Activated CD4-positive, alpha-beta memory T cell treated with anti-CD3 and anti-CD28 coated beads for 36 hours (primary cell): ENCODE measurements around the gene ITGAX. TPM values are rescaled to one million over a fixed set of nuclear protein-coding genes. Genes with fewer than 3 reads are reported as not detected.
"Not testable (repeated sequence)": the region's sequence is repeated elsewhere in the genome, so short reads cannot be mapped to it uniquely, and the experiment has no call there.

Source experiments
- CTCF ChIA-PET: fragments of 350-600 bp; sonication (Branson Sonifier 250); formaldehyde crosslinking; loops from one replicate; lab custom pipeline; 2021; ENCODE audit warnings: antibody characterized with exemption, inconsistent platforms; lab: Charles Lee
- POLR2A ChIA-PET: fragments of 350-600 bp; sonication (Branson Sonifier 250); formaldehyde crosslinking; loops from one replicate; lab custom pipeline; 2021; ENCODE audit warnings: antibody characterized with exemption; lab: Charles Lee
- DNase-seq: peaks from one replicate; pipeline ENCODE4 v3.0.0-alpha.2; 2020
- H3K27ac Mint-ChIP-seq: one replicate; pipeline ENCODE4 v1.8.0; 2021; ENCODE audit warnings: mixed read lengths
- H3K27me3 Mint-ChIP-seq: one replicate; pipeline ENCODE4 v1.8.0; 2021; ENCODE audit warnings: mixed read lengths
- H3K36me3 Mint-ChIP-seq: one replicate; pipeline ENCODE4 v1.8.0; 2021; ENCODE audit warnings: mixed read lengths
- H3K4me1 Mint-ChIP-seq: one replicate; pipeline ENCODE4 v1.8.0; 2021; ENCODE audit warnings: low read depth, mixed read lengths
- H3K4me3 Mint-ChIP-seq: one replicate; pipeline ENCODE4 v1.8.0; 2021; ENCODE audit warnings: mild to moderate bottlenecking, mixed read lengths
- H3K9me3 Mint-ChIP-seq: one replicate; pipeline ENCODE4 v1.8.0; 2021; ENCODE audit warnings: mixed read lengths
- intact Hi-C: fragments of 100-400 bp; cut with micrococcal nuclease; formaldehyde crosslinking; loops from one replicate; pipeline ENCODE4 v1.15.1; 2023
- total RNA-seq, 2 experiments: library from RNA; stranded (reverse); gene quantifications; one replicate each; pipeline ENCODE4 v1.2.3, GENCODE V29; 2021

ITGAX gene
- total RNA-seq, result 10 to 100 TPM; 30.3 to 32.9 TPM

- no peaks in the 10 kb centered on the region for H3K9me3 Mint-ChIP-seq
- peaks cover 8% of the 10 kb centered on the region for H3K27me3 Mint-ChIP-seq
- peak within 1 kb of the TSS; percentile 80 for H3K27ac Mint-ChIP-seq
- CTCF ChIA-PET, result interaction anchor here (0.6 kb wide), 1 partner anchor 400 kb away, joined by 3 read pairs; no protein-coding TSS in a partner anchor
- H3K4me1 Mint-ChIP-seq, result peaks cover 42% of the 10 kb centered on the region
- intact Hi-C loops, result loop anchor here (1.0 to 5.0 kb wide), 6 partner anchors 32 to 520 kb away; partner anchors contain the start of gene PYCARD
- DNase-seq, result peak; percentile 93
- H3K4me3 Mint-ChIP-seq, result peak within 1 kb of the TSS; percentile 65
- POLR2A ChIA-PET, result no interaction called here
- H3K36me3 Mint-ChIP-seq, result peaks cover 2% of the 10 kb centered on the region
Observed at GRCh38 chr16:31354394-31355291, at the start of gene ITGAX. Gene ITGAX, plus strand, starts transcription at chr16:31355176. Its CDS starts 79 bp downstream, at chr16:31355255.

- H3K27ac Mint-ChIP-seq, result no peak overlapping the region
- ChIA-PET POLR2A (no interaction called here), CTCF (no interaction called here)
- intact Hi-C loops, result no loop called here
- H3K36me3 Mint-ChIP-seq, result no peaks in the 10 kb centered on the region
- H3K9me3 Mint-ChIP-seq, result no peaks in the 10 kb centered on the region
- no peak overlapping the region for H3K4me3 Mint-ChIP-seq
- no peaks in the 10 kb centered on the region for H3K4me1 Mint-ChIP-seq
- peaks cover 15% of the 10 kb centered on the region for H3K27me3 Mint-ChIP-seq
- no peak for DNase-seq
Observed at GRCh38 chr16:31305219-31305618, 49.8 kb upstream of the ITGAX start.

- POLR2A ChIA-PET, H3K36me3 Mint-ChIP-seq, intact Hi-C loops, H3K9me3 Mint-ChIP-seq, DNase-seq, H3K4me3 Mint-ChIP-seq, H3K27ac Mint-ChIP-seq, CTCF ChIA-PET, H3K4me1 Mint-ChIP-seq: not testable (repeated sequence)
- peaks cover 22% of the 10 kb centered on the region for H3K27me3 Mint-ChIP-seq
Observed at GRCh38 chr16:31308381-31308780, 46.6 kb upstream of the ITGAX start.

- H3K4me1 Mint-ChIP-seq, result no peaks in the 10 kb centered on the region
- H3K27me3 Mint-ChIP-seq, result peaks cover 8% of the 10 kb centered on the region
- no peak overlapping the region for H3K27ac Mint-ChIP-seq
- DNase-seq, result no peak
- ChIA-PET POLR2A (no interaction called here), CTCF (no interaction called here)
- H3K9me3 Mint-ChIP-seq, result peaks cover 22% of the 10 kb centered on the region
- intact Hi-C loops, result no loop called here
- H3K4me3 Mint-ChIP-seq, result no peak overlapping the region
- peaks cover 14% of the 10 kb centered on the region for H3K36me3 Mint-ChIP-seq
Observed at GRCh38 chr16:31322500-31322899, 32.5 kb upstream of the ITGAX start.

- Mint-ChIP-seq H3K4me1 (no peaks in the 10 kb centered on the region), H3K36me3 (peaks cover 11% of the 10 kb centered on the region), H3K27me3 (peaks cover 13% of the 10 kb centered on the region), H3K4me3 (no peak overlapping the region), H3K27ac (no peak overlapping the region), H3K9me3 (peaks cover 18% of the 10 kb centered on the region)
- POLR2A ChIA-PET, result no interaction called here
- intact Hi-C loops, result no loop called here
- DNase-seq, result no peak
- CTCF ChIA-PET, result interaction anchor here (0.6 kb wide), 1 partner anchor 544 kb away, joined by 3 read pairs; no protein-coding TSS in a partner anchor
Observed at GRCh38 chr16:31323959-31324629, 30.9 kb upstream of the ITGAX start.

GRCh38 chr16:31325171-31325570, 29.8 kb upstream of the ITGAX start:
- no peak for DNase-seq
- Mint-ChIP-seq H3K36me3 (peaks cover 11% of the 10 kb centered on the region), H3K4me3 (no peak overlapping the region), H3K27ac (no peak overlapping the region), H3K9me3 (peaks cover 18% of the 10 kb centered on the region), H3K4me1 (no peaks in the 10 kb centered on the region), H3K27me3 (peaks cover 14% of the 10 kb centered on the region)
- intact Hi-C loops, result no loop called here
- POLR2A ChIA-PET, result no interaction called here
- CTCF ChIA-PET, result no interaction called here

- Mint-ChIP-seq H3K36me3 (no peaks in the 10 kb centered on the region), H3K9me3 (peaks cover 3% of the 10 kb centered on the region), H3K27ac (no peak overlapping the region), H3K27me3 (peaks cover 23% of the 10 kb centered on the region), H3K4me1 (peaks cover 8% of the 10 kb centered on the region), H3K4me3 (no peak overlapping the region)
- DNase-seq, result no peak
- CTCF ChIA-PET, result no interaction called here
- POLR2A ChIA-PET, result no interaction called here
- intact Hi-C loops, result no loop called here
Observed at GRCh38 chr16:31327646-31328225, 27.2 kb upstream of the ITGAX start.

- no peaks in the 10 kb centered on the region for H3K36me3 Mint-ChIP-seq
- no peaks in the 10 kb centered on the region for H3K9me3 Mint-ChIP-seq
- H3K27ac Mint-ChIP-seq, result no peak overlapping the region
- DNase-seq, result no peak
- H3K4me1 Mint-ChIP-seq, result peaks cover 8% of the 10 kb centered on the region
- H3K27me3 Mint-ChIP-seq, result peaks cover 23% of the 10 kb centered on the region
- CTCF ChIA-PET, result no interaction called here
- POLR2A ChIA-PET, result no interaction called here
- intact Hi-C loops, result no loop called here
- no peak overlapping the region for H3K4me3 Mint-ChIP-seq
Observed at GRCh38 chr16:31328322-31329052, 26.5 kb upstream of the ITGAX start.

GRCh38 chr16:31329671-31330552, 25.1 kb upstream of the ITGAX start:
- ChIA-PET POLR2A (no interaction called here), CTCF (no interaction called here)
- intact Hi-C loops, result loop anchor here (10.0 kb wide), 1 partner anchor 55 kb away; no protein-coding TSS in a partner anchor
- Mint-ChIP-seq H3K4me1 (peaks cover 8% of the 10 kb centered on the region), H3K4me3 (no peak overlapping the region), H3K27me3 (peaks cover 23% of the 10 kb centered on the region), H3K27ac (no peak overlapping the region), H3K36me3 (no peaks in the 10 kb centered on the region), H3K9me3 (no peaks in the 10 kb centered on the region)
- DNase-seq, result no peak

- Mint-ChIP-seq H3K4me1 (peaks cover 8% of the 10 kb centered on the region), H3K27ac (no peak overlapping the region), H3K9me3 (no peaks in the 10 kb centered on the region), H3K36me3 (no peaks in the 10 kb centered on the region), H3K27me3 (peaks cover 25% of the 10 kb centered on the region), H3K4me3 (peak overlapping the region; percentile 14)
- intact Hi-C loops, result loop anchor here (10.0 kb wide), 1 partner anchor 54 kb away; no protein-coding TSS in a partner anchor
- CTCF ChIA-PET, result no interaction called here
- POLR2A ChIA-PET, result no interaction called here
- DNase-seq, result no peak
Observed at GRCh38 chr16:31330553-31330890, 24.5 kb upstream of the ITGAX start.

GRCh38 chr16:31331141-31331764, 23.7 kb upstream of the ITGAX start:
- Mint-ChIP-seq H3K4me3 (peak overlapping the region; percentile 63), H3K27ac (no peak overlapping the region), H3K27me3 (peaks cover 25% of the 10 kb centered on the region), H3K9me3 (no peaks in the 10 kb centered on the region), H3K36me3 (no peaks in the 10 kb centered on the region), H3K4me1 (peaks cover 8% of the 10 kb centered on the region)
- ChIA-PET POLR2A (no interaction called here), CTCF (no interaction called here)
- peak; percentile 52 for DNase-seq
- intact Hi-C loops, result loop anchor here (10.0 kb wide), 1 partner anchor 54 kb away; no protein-coding TSS in a partner anchor
